Endodermal cell (in vitro differentiated cells): ENCODE data around the gene TSPAN9. TPM values are rescaled to one million over a fixed set of nuclear protein-coding genes. Genes with fewer than 3 reads are reported as not detected.

ENCODE experiments used
- DNase-seq: peaks from one replicate; pipeline ENCODE4 v3.0.0-alpha.2; 2017
- H3K27ac ChIP-seq: 2 replicates; pipeline ENCODE4 v1.5.1; 2013; ENCODE audit warnings: mild to moderate bottlenecking, low read depth, low read length, moderate library complexity
- H3K27me3 ChIP-seq: 2 replicates; pipeline ENCODE4 v1.6.1; 2013; ENCODE audit warnings: mild to moderate bottlenecking, low read length, moderate library complexity; ENCODE audit not compliant: insufficient read depth, control insufficient read depth, poor library complexity, severe bottlenecking
- H3K36me3 ChIP-seq: 2 replicates; pipeline ENCODE4 v1.7.0; 2013; ENCODE audit warnings: mild to moderate bottlenecking, low read length, moderate library complexity; ENCODE audit not compliant: control insufficient read depth, insufficient read depth
- H3K4me1 ChIP-seq: one replicate; pipeline ENCODE4 v1.7.0; 2013; ENCODE audit warnings: low read length; ENCODE audit not compliant: control insufficient read depth, insufficient read depth
- H3K4me3 ChIP-seq: 2 replicates; pipeline ENCODE4 v1.5.1; 2013; ENCODE audit warnings: mild to moderate bottlenecking, low read length, moderate library complexity
- H3K9ac ChIP-seq: 2 replicates; pipeline ENCODE4 v1.6.1; 2013; ENCODE audit warnings: mild to moderate bottlenecking, low read length, moderate library complexity; ENCODE audit not compliant: poor library complexity, severe bottlenecking; ENCODE audit errors: extremely low read depth
- H3K9me3 ChIP-seq: 2 replicates; pipeline ENCODE4 v1.6.1; 2013; ENCODE audit warnings: mild to moderate bottlenecking, low read length, moderate library complexity; ENCODE audit not compliant: control insufficient read depth
- H3K27ac Mint-ChIP-seq: 2 replicates; pipeline ENCODE4 v1.8.0; 2020; ENCODE audit warnings: mixed read lengths
- H3K27me3 Mint-ChIP-seq: 2 replicates; pipeline ENCODE4 v1.8.0; 2021; ENCODE audit warnings: mild to moderate bottlenecking, mixed read lengths; ENCODE audit not compliant: insufficient read depth
- H3K36me3 Mint-ChIP-seq: 2 replicates; pipeline ENCODE4 v1.8.0; 2020; ENCODE audit warnings: low read depth, mixed read lengths
- H3K4me1 Mint-ChIP-seq: 2 replicates; pipeline ENCODE4 v1.8.0; 2020; ENCODE audit warnings: mixed read lengths
- H3K4me3 Mint-ChIP-seq: 2 replicates; pipeline ENCODE4 v1.8.0; 2020; ENCODE audit warnings: mild to moderate bottlenecking, moderate library complexity, mixed read lengths
- H3K9me3 Mint-ChIP-seq: 2 replicates; pipeline ENCODE4 v1.8.0; 2020; ENCODE audit warnings: mild to moderate bottlenecking, mixed read lengths
- CTCF ChIP-seq: fragments of 200-600 bp; sonication (generic); conservative IDR thresholded peaks from 2 replicates; pipeline ENCODE4 v1.5.0; 2021; ENCODE audit warnings: antibody characterized with exemption, mild to moderate bottlenecking
- WGBS, 2 experiments: methylation state at CpG; one replicate each; pipeline versions ENCODE4 v1.1.5 to v1.1.7; 2013; ENCODE audit warnings: missing lambda C conversion rate in 2 of 2, mixed read lengths in 1 of 2; ENCODE audit not compliant: insufficient coverage in 1 of 2, insufficient read length in 1 of 2; 5-methylcytosine and 5-hydroxymethylcytosine counted together
- total RNA-seq, 2 donors: library from RNA; stranded (reverse); fragmentation: NEBNext Ultra II Directional in 1 of 2; extraction: Animal tissue kit (Norgen Biotek cat#: 25700) in 1 of 2; gene quantifications; 2 replicates in 1 of 2; 3 replicates in 1 of 2; pipeline ENCODE4 v1.2.1, GENCODE V29; 2021

Gene TSPAN9
- total RNA-seq, 2 donors from 2014 or later, result 31.9 to 80.8 TPM

- H3K4me3 ChIP-seq, result no peak overlapping the region
- H3K9me3 ChIP-seq, result no peaks in the 10 kb centered on the region
- Mint-ChIP-seq H3K27ac (no peak overlapping the region), H3K4me1 (no peaks in the 10 kb centered on the region), H3K9me3 (no peaks in the 10 kb centered on the region), H3K27me3 (peaks cover 3% of the 10 kb centered on the region), H3K4me3 (no peak overlapping the region), H3K36me3 (no peaks in the 10 kb centered on the region)
- no peak for TF ChIP-seq CTCF
- no peaks in the 10 kb centered on the region for H3K4me1 ChIP-seq
- no peaks in the 10 kb centered on the region for H3K36me3 ChIP-seq
- no peaks in the 10 kb centered on the region for H3K27me3 ChIP-seq
- 90 to 98% methylated on average over 10 to 13 of the region's 13 CpGs for WGBS, 2 experiments
- no peak for DNase-seq
- H3K27ac ChIP-seq, result no peak overlapping the region
- H3K9ac ChIP-seq, result no peak overlapping the region
Observed at GRCh38 chr12:3317841-3318501, 240.8 kb downstream of the TSPAN9 start.

DNA sequence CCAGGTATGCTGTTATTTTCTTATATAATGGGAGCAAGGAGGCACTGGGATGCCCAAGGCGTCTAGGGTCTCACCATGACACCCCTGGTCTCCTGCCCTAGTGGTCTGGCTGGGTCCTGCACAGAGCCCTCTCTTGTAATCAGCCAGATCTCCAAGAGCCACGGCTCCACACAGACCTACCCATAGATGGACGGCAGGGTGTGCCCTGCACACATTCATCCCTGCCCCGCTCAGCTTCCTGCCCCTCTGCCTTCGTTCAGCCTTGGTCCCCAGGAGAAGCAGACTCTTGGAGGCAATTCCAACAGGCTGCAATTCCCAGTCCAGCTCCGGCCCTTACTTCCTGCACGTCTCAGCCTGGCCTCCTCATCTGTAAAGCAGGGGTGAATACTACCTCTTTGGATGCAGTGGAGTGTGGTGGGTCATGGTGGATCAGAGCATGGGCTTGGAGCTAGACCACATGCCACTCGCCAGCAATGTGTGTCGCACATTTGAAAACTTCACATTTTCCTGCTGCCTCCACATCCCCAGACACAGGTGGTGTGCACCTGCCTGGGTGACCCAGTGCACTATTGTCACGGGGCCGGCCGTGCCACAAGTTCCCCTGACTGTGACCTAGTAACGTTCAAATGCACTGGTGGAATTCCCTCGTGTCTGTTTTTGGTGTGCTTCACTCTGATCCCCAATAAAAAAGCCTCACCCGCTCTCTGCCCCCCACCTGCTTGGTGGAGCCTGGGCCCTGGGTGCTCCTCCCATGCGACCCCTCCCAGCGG, 242.7 kb downstream of the TSPAN9 start:
- Mint-ChIP-seq H3K36me3 (no peaks in the 10 kb centered on the region), H3K27me3 (peaks cover 3% of the 10 kb centered on the region), H3K4me3 (no peak overlapping the region), H3K4me1 (no peaks in the 10 kb centered on the region), H3K27ac (no peak overlapping the region), H3K9me3 (no peaks in the 10 kb centered on the region)
- no peak overlapping the region for H3K27ac ChIP-seq
- WGBS, 2 experiments, result 84 to 88% methylated on average over 13 to 17 of the region's 17 CpGs
- no peaks in the 10 kb centered on the region for H3K4me1 ChIP-seq
- no peaks in the 10 kb centered on the region for H3K27me3 ChIP-seq
- peak; percentile 65 for DNase-seq
- peak; percentile 69 for TF ChIP-seq CTCF
- H3K9ac ChIP-seq, result no peak overlapping the region
- H3K4me3 ChIP-seq, result no peak overlapping the region
- H3K36me3 ChIP-seq, result no peaks in the 10 kb centered on the region
- no peaks in the 10 kb centered on the region for H3K9me3 ChIP-seq

- TF ChIP-seq CTCF, result no peak
- H3K27ac Mint-ChIP-seq, result no peak overlapping the region
- no peak for DNase-seq
Observed at GRCh38 chr12:3320881-3321509, 243.8 kb downstream of the TSPAN9 start.

More at GRCh38 chr12:3320881-3321509, 243.8 kb downstream of the TSPAN9 start:
- Histone ChIP-seq H3K27me3 (no peaks in the 10 kb centered on the region), H3K27ac (no peak overlapping the region), H3K4me1 (no peaks in the 10 kb centered on the region), H3K36me3 (no peaks in the 10 kb centered on the region), H3K4me3 (no peak overlapping the region), H3K9ac (no peak overlapping the region), H3K9me3 (no peaks in the 10 kb centered on the region)
- WGBS, 2 experiments, result 90 to 91% methylated on average over 13 to 17 of the region's 17 CpGs
- H3K36me3 Mint-ChIP-seq, result no peaks in the 10 kb centered on the region
- no peaks in the 10 kb centered on the region for H3K4me1 Mint-ChIP-seq
- no peaks in the 10 kb centered on the region for H3K27me3 Mint-ChIP-seq
- H3K9me3 Mint-ChIP-seq, result no peaks in the 10 kb centered on the region
- no peak overlapping the region for H3K4me3 Mint-ChIP-seq
